WTC11 (cell line): ENCODE results near the gene HMX2. TPM values are rescaled to one million over a fixed set of nuclear protein-coding genes. Genes with fewer than 3 reads are reported as not detected.

Experiments used
- ATAC-seq: fragments of 200-7000 bp; cut with Tn5 transposase; 2 replicates; pipeline ENCODE4 v1.10.0; 2021; ENCODE audit warnings: mild to moderate bottlenecking, moderate library complexity
- CTCF ChIA-PET: fragments of 300-600 bp; sonication (Branson Sonifier 250); formaldehyde crosslinking; loops from one replicate; lab custom pipeline; 2021; ENCODE audit warnings: antibody characterized with exemption; lab: Charles Lee
- POLR2A ChIA-PET: fragments of 350-600 bp; sonication (Branson Sonifier 250); formaldehyde crosslinking; loops from one replicate; lab custom pipeline; 2021; ENCODE audit warnings: antibody characterized with exemption; lab: Charles Lee
- DNase-seq: peaks from one replicate; pipeline ENCODE4 v3.0.0; 2021; ENCODE audit warnings: low spot score
- H3K27ac Mint-ChIP-seq: 2 replicates; pipeline ENCODE4 v1.8.0; 2021; ENCODE audit warnings: mixed read lengths
- H3K27me3 Mint-ChIP-seq: 2 replicates; pipeline ENCODE4 v1.8.0; 2021; ENCODE audit warnings: low read depth, mild to moderate bottlenecking, moderate library complexity, mixed read lengths
- H3K36me3 Mint-ChIP-seq: 2 replicates; pipeline ENCODE4 v1.8.0; 2021; ENCODE audit warnings: mixed read lengths
- H3K4me1 Mint-ChIP-seq: 2 replicates; pipeline ENCODE4 v1.8.0; 2022; ENCODE audit warnings: mixed read lengths
- H3K4me3 Mint-ChIP-seq: 2 replicates; pipeline ENCODE4 v1.8.0; 2021; ENCODE audit warnings: mild to moderate bottlenecking, moderate library complexity, mixed read lengths
- H3K9me3 Mint-ChIP-seq: 2 replicates; pipeline ENCODE4 v1.8.0; 2021; ENCODE audit warnings: mixed read lengths
- CREM ChIP-seq: sonication (generic); formaldehyde crosslinking; IDR thresholded peaks from 2 replicates; pipeline ENCODE4 v1.8.1; 2022; ENCODE audit warnings: mild to moderate bottlenecking, missing genetic modification reagents, moderate library complexity
- EMX1 ChIP-seq: fragments of 250-450 bp; sonication (Bioruptor Pico); IDR thresholded peaks from 2 replicates; pipeline ENCODE4 v1.8.0; 2021; ENCODE audit warnings: mild to moderate bottlenecking
- ESRRA ChIP-seq: sonication (generic); formaldehyde crosslinking; IDR thresholded peaks from 2 replicates; pipeline ENCODE4 v1.8.1; 2022; ENCODE audit warnings: mild to moderate bottlenecking, missing genetic modification reagents, borderline replicate concordance
- ETV6 ChIP-seq: sonication (generic); formaldehyde crosslinking; IDR thresholded peaks from 2 replicates; pipeline ENCODE4 v1.8.1; 2022; ENCODE audit warnings: mild to moderate bottlenecking, missing genetic modification reagents
- FOXP4 ChIP-seq: sonication (generic); formaldehyde crosslinking; IDR thresholded peaks from 2 replicates; pipeline ENCODE4 v1.8.0; 2022; ENCODE audit warnings: mild to moderate bottlenecking, missing genetic modification reagents
- GABPB1 ChIP-seq: sonication (generic); formaldehyde crosslinking; IDR thresholded peaks from 2 replicates; pipeline ENCODE4 v1.8.1; 2023; ENCODE audit warnings: mild to moderate bottlenecking, missing genetic modification reagents
- GTF2I ChIP-seq: fragments of 250-450 bp; sonication (Bioruptor Pico); conservative IDR thresholded peaks from 2 replicates; pipeline ENCODE4 v1.4.0; 2021; ENCODE audit warnings: mild to moderate bottlenecking
- HMGA2 ChIP-seq: fragments of 250-450 bp; sonication (Bioruptor Pico); IDR thresholded peaks from 2 replicates; pipeline ENCODE4 v1.4.0; 2021; ENCODE audit warnings: mild to moderate bottlenecking, moderate library complexity
- HMGXB4 ChIP-seq: sonication (generic); formaldehyde crosslinking; IDR thresholded peaks from 2 replicates; pipeline ENCODE4 v1.8.1; 2023; ENCODE audit warnings: mild to moderate bottlenecking, moderate library complexity, missing genetic modification reagents
- IRF2 ChIP-seq: sonication (generic); formaldehyde crosslinking; IDR thresholded peaks from 2 replicates; pipeline ENCODE4 v1.8.0; 2022; ENCODE audit warnings: low read depth, missing genetic modification reagents, borderline replicate concordance
- JAZF1 ChIP-seq: fragments of 250-450 bp; sonication (Bioruptor Pico); IDR thresholded peaks from 2 replicates; pipeline ENCODE4 v1.9.0; 2021; ENCODE audit warnings: moderate library complexity, mild to moderate bottlenecking, inconsistent platforms
- NFE2L1 ChIP-seq: sonication (generic); formaldehyde crosslinking; IDR thresholded peaks from 2 replicates; pipeline ENCODE4 v1.8.1; 2023; ENCODE audit warnings: missing genetic modification reagents
- NFYB ChIP-seq: sonication (generic); formaldehyde crosslinking; conservative IDR thresholded peaks from 2 replicates; pipeline ENCODE4 v1.8.0; 2022; ENCODE audit warnings: low read depth, missing genetic modification reagents
- NR1H2 ChIP-seq: sonication (generic); formaldehyde crosslinking; IDR thresholded peaks from 2 replicates; pipeline ENCODE4 v1.9.0; 2021; ENCODE audit warnings: mild to moderate bottlenecking, moderate library complexity, missing genetic modification reagents
- NR3C1 ChIP-seq: sonication (generic); formaldehyde crosslinking; conservative IDR thresholded peaks from 2 replicates; pipeline ENCODE4 v1.8.1; 2023; ENCODE audit warnings: low read depth, mild to moderate bottlenecking, missing genetic modification reagents
- PREB ChIP-seq: sonication (generic); formaldehyde crosslinking; IDR thresholded peaks from 2 replicates; pipeline ENCODE4 v1.8.1; 2022; ENCODE audit warnings: mild to moderate bottlenecking, missing genetic modification reagents, moderate library complexity, borderline replicate concordance
- RORB ChIP-seq: fragments of 250-450 bp; sonication (Bioruptor Pico); IDR thresholded peaks from 2 replicates; pipeline ENCODE4 v1.9.0; 2021; ENCODE audit warnings: mild to moderate bottlenecking
- STAT6 ChIP-seq: sonication (generic); formaldehyde crosslinking; conservative IDR thresholded peaks from 2 replicates; pipeline ENCODE4 v1.8.1; 2023; ENCODE audit warnings: mild to moderate bottlenecking, low read depth, missing genetic modification reagents, moderate library complexity
- ZNF281 ChIP-seq: sonication (generic); formaldehyde crosslinking; IDR thresholded peaks from 2 replicates; pipeline ENCODE4 v1.8.0; 2023; ENCODE audit warnings: mild to moderate bottlenecking, missing genetic modification reagents
- ZNF423 ChIP-seq: fragments of 250-450 bp; sonication (Bioruptor Pico); IDR thresholded peaks from 2 replicates; pipeline ENCODE4 v2.1.2; 2022; ENCODE audit warnings: mild to moderate bottlenecking, moderate library complexity
- ZNF671 ChIP-seq: fragments of 250-450 bp; sonication (Bioruptor Pico); IDR thresholded peaks from 2 replicates; pipeline ENCODE4 v1.8.0; 2021; ENCODE audit warnings: mild to moderate bottlenecking
- ZSCAN18 ChIP-seq: fragments of 250-450 bp; sonication (Bioruptor Pico); IDR thresholded peaks from 2 replicates; pipeline ENCODE4 v2.1.2; 2022; ENCODE audit warnings: mild to moderate bottlenecking, moderate library complexity
- total RNA-seq: library from RNA; stranded (reverse); gene quantifications from 3 replicates; pipeline ENCODE4 v1.2.3, GENCODE V29; 2021

Gene HMX2
- total RNA-seq, 1 experiment from 2014 or later, result 0.59 TPM

- TF ChIP-seq HMGXB4 (CRISPR knock-in tag) (no peak), NFYB (CRISPR knock-in tag) (no peak), GTF2I (CRISPR knock-in tag) (no peak), ZNF281 (CRISPR knock-in tag) (no peak), JAZF1 (CRISPR knock-in tag) (no peak), RORB (CRISPR knock-in tag) (no peak), NFE2L1 (CRISPR knock-in tag) (no peak)
These were observed 10.7 kb downstream of the HMX2 start (continued) for GRCh38 chr10:123158682-123159081.

GRCh38 chr10:123160311-123160980 lies 12.5 kb downstream of the HMX2 start:
- no peaks in the 10 kb centered on the region for H3K9me3 Mint-ChIP-seq
- POLR2A ChIA-PET, result no interaction called here
- H3K4me1 Mint-ChIP-seq, result peaks cover 38% of the 10 kb centered on the region
- H3K4me3 Mint-ChIP-seq, result no peak overlapping the region
- CTCF ChIA-PET, result no interaction called here
- H3K36me3 Mint-ChIP-seq, result peaks cover 90% of the 10 kb centered on the region
- no peak for TF ChIP-seq EMX1 (CRISPR knock-in tag)
- DNase-seq, result no peak
- no peak overlapping the region for H3K27ac Mint-ChIP-seq
- H3K27me3 Mint-ChIP-seq, result no peaks in the 10 kb centered on the region
- ATAC-seq, result no peak

GRCh38 chr10:123164319-123164718 lies 16.4 kb downstream of the HMX2 start:
- ATAC-seq (no peak), DNase-seq (no peak)
- Mint-ChIP-seq H3K27ac (no peak overlapping the region; the same call in 1 of the 2 replicates), H3K4me3 (no peak overlapping the region), H3K9me3 (no peaks in the 10 kb centered on the region), H3K4me1 (peaks cover 3% of the 10 kb centered on the region; the same call in 1 of the 2 replicates), H3K27me3 (no peaks in the 10 kb centered on the region), H3K36me3 (peaks cover 80% of the 10 kb centered on the region)
- TF ChIP-seq STAT6 (no peak), ZNF671 (CRISPR knock-in tag) (no peak), EMX1 (CRISPR knock-in tag) (no peak), ZNF423 (no peak), ETV6 (CRISPR knock-in tag) (no peak), GTF2I (CRISPR knock-in tag) (no peak), IRF2 (CRISPR knock-in tag) (no peak), CREM (CRISPR knock-in tag) (no peak), NR1H2 (CRISPR knock-in tag) (no peak), ESRRA (CRISPR knock-in tag) (no peak), ZSCAN18 (CRISPR knock-in tag) (no peak), RORB (CRISPR knock-in tag) (no peak), FOXP4 (CRISPR knock-in tag) (no peak), PREB (no peak), NR3C1 (CRISPR knock-in tag) (no peak), GABPB1 (CRISPR knock-in tag) (no peak), HMGA2 (CRISPR knock-in tag) (no peak)
- ChIA-PET POLR2A (no interaction called here), CTCF (no interaction called here)
